ENCODE results near the gene FAT4.

The FAT4 gene

DNA sequence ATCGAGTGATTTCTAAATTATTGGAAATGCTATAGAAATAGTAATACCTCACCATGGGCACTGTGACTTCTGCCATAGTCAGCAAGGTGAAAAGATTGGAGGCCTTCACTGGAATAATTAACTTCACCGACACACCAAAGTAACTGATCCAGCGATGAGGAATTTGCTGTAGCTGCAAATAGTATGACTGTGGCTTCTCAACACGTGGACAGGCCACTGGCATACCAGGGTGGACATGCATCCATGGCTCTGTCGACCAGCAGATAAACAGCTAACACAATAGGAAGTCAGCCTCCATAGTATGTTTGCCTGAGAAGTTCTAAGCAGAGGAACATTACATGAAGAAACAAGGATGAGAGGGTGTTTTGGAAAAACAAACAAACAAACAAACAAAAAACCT lies 10.9 kb upstream of the FAT4 start:
- TF ChIP-seq, protein P1, sequence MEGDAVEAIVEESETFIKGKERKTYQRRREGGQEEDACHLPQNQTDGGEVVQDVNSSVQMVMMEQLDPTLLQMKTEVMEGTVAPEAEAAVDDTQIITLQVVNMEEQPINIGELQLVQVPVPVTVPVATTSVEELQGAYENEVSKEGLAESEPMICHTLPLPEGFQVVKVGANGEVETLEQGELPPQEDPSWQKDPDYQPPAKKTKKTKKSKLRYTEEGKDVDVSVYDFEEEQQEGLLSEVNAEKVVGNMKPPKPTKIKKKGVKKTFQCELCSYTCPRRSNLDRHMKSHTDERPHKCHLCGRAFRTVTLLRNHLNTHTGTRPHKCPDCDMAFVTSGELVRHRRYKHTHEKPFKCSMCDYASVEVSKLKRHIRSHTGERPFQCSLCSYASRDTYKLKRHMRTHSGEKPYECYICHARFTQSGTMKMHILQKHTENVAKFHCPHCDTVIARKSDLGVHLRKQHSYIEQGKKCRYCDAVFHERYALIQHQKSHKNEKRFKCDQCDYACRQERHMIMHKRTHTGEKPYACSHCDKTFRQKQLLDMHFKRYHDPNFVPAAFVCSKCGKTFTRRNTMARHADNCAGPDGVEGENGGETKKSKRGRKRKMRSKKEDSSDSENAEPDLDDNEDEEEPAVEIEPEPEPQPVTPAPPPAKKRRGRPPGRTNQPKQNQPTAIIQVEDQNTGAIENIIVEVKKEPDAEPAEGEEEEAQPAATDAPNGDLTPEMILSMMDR (IDR thresholded peaks at IDR 0.05; ENCODE audit: low read depth, low read length): no peak
- Histone ChIP-seq H3K27me3 (ENCODE audit: insufficient read depth, low read depth, severe bottlenecking) (no peaks in the 10 kb centered on the region), H3K27ac (no peak overlapping the region), H3K4me3 (ENCODE audit: low read depth, low read length) (no peak overlapping the region), H3K36me3 (no peaks in the 10 kb centered on the region), H3K9me3 (ENCODE audit: severe bottlenecking) (no peaks in the 10 kb centered on the region)
- DNase-seq: no peak

DNA sequence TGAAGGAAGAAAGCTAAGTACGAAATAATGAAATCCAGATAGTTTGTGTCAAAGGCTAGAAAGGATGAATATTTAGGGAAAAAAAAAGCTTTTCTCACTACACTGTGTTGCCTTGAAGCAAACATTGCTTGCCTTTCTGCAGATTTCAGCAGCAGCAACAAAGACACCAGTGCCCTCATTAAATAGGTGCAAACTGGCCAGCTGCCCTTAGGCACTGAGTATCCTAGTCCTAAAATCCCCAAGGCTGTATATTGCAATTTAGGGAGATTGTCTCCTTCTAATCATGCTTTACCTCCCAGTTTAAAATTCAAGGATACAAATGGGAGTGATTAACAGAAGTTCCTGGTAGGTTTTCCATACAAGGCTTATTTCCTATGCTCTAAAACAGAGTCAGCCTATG lies 8.6 kb upstream of the FAT4 start:
- H3K4me3 ChIP-seq (ENCODE audit: low read depth, low read length): no peak overlapping the region
- H3K9me3 ChIP-seq (ENCODE audit: severe bottlenecking): no peaks in the 10 kb centered on the region
- DNase-seq: no peak
- TF ChIP-seq, protein P1 (IDR thresholded peaks at IDR 0.05; ENCODE audit: low read depth, low read length): no peak
- H3K36me3 ChIP-seq: no peaks in the 10 kb centered on the region
- no peak overlapping the region for H3K27ac ChIP-seq
- no peaks in the 10 kb centered on the region for H3K27me3 ChIP-seq (ENCODE audit: insufficient read depth, low read depth, severe bottlenecking)

DNA sequence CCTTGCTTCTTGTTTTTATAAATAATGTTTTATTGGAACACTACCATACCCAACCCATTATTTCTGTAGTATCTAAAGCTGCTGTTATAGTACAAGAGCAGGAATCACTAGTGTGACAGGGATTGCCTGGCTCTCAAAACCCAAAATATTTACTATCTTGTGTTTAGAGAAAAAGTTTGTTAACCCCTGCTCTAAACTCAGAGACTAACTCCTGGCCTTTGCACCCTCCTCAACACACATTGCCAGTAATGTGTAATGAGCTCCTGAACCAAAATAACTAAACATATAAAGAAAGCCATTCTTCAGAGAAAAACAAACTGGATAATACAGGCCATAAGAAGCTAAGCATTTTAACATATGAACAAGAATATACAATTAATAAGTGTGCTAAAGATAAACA lies 8.2 kb upstream of the FAT4 start:
- Histone ChIP-seq H3K36me3 (no peaks in the 10 kb centered on the region), H3K27ac (no peak overlapping the region), H3K9me3 (ENCODE audit: severe bottlenecking) (no peaks in the 10 kb centered on the region), H3K4me3 (ENCODE audit: low read depth, low read length) (no peak overlapping the region), H3K27me3 (ENCODE audit: insufficient read depth, low read depth, severe bottlenecking) (no peaks in the 10 kb centered on the region)
- TF ChIP-seq, protein P1 (IDR thresholded peaks at IDR 0.05; ENCODE audit: low read depth, low read length): no peak
- no peak for DNase-seq

- Histone ChIP-seq H3K36me3 (no peaks in the 10 kb centered on the region), H3K9me3 (ENCODE audit: severe bottlenecking) (no peaks in the 10 kb centered on the region), H3K27me3 (ENCODE audit: insufficient read depth, low read depth, severe bottlenecking) (no peaks in the 10 kb centered on the region), H3K4me3 (ENCODE audit: low read depth, low read length) (no peak overlapping the region), H3K27ac (no peak overlapping the region)
- no peak for DNase-seq
- TF ChIP-seq, protein P1 (IDR thresholded peaks at IDR 0.05; ENCODE audit: low read depth, low read length): no peak
These were observed 3.3 kb upstream of the FAT4 start for GRCh38 chr4:125311503-125311902.

DNA sequence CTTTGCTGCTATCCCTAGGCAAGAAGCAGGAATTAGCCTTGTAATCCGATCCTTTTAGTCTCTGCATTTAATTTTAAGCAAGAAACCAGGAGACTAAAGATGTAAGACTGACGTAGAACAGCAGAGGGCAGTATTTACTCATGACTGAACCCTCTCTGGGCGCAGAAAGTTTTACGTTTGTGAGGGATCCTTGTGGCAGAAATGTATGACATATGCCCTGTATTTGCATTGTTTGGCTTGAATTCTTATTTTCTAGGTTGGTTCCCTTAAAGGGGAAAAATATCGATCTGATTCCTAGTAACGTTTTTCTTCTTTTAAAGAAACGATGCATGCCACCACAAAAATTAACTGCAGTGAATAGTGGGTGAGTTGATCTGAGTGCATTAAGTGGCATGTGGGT lies 1.3 kb upstream of the FAT4 start:
- Histone ChIP-seq H3K27ac (no peak overlapping the region), H3K4me3 (ENCODE audit: low read depth, low read length) (no peak overlapping the region), H3K36me3 (no peaks in the 10 kb centered on the region), H3K9me3 (ENCODE audit: severe bottlenecking) (no peaks in the 10 kb centered on the region), H3K27me3 (ENCODE audit: insufficient read depth, low read depth, severe bottlenecking) (no peaks in the 10 kb centered on the region)
- TF ChIP-seq, protein P1 (IDR thresholded peaks at IDR 0.05; ENCODE audit: low read depth, low read length): peak; percentile 71
- DNase-seq: peak; percentile 63

GRCh38 chr4:125313989-125314667 lies 627 bp upstream of the FAT4 start:
- H3K27ac ChIP-seq: no peak overlapping the region
- H3K4me3 ChIP-seq (ENCODE audit: low read depth, low read length): peak overlapping the region; percentile 89
- DNase-seq: peak; percentile 25
- TF ChIP-seq, protein P1 (IDR thresholded peaks at IDR 0.05; ENCODE audit: low read depth, low read length): no peak
- H3K36me3 ChIP-seq: no peaks in the 10 kb centered on the region
- no peaks in the 10 kb centered on the region for H3K27me3 ChIP-seq (ENCODE audit: insufficient read depth, low read depth, severe bottlenecking)
- H3K9me3 ChIP-seq (ENCODE audit: severe bottlenecking): no peaks in the 10 kb centered on the region
